Panc1 (cell line): ENCODE data around the gene CDADC1. TPM values are rescaled to one million over a fixed set of nuclear protein-coding genes. Genes with fewer than 3 reads are reported as not detected.

Source experiments
- ATAC-seq: fragments of 200-7000 bp; cut with Tn5 transposase; 2 replicates; pipeline ENCODE4 v1.9.1; 2020; ENCODE audit warnings: mild to moderate bottlenecking, moderate library complexity
- BruUV-seq: library from RNA; stranded (reverse); fragments of 400-500 nt; replicated peaks from 2 replicates; lab custom pipeline; 2021; lab: Mats Ljungman, UMichigan
- CTCF ChIA-PET: fragments of 300-600 bp; sonication (Branson Sonifier 250); formaldehyde crosslinking; loops from one replicate; lab custom pipeline; 2022; ENCODE audit warnings: antibody characterized with exemption; lab: Charles Lee
- POLR2A ChIA-PET: fragments of 300-600 bp; sonication (Branson Sonifier 250); formaldehyde crosslinking; loops from one replicate; lab custom pipeline; 2022; ENCODE audit warnings: antibody characterized with exemption; lab: Charles Lee
- DNase-seq: peaks from one replicate; pipeline ENCODE4 v3.0.0-alpha.2; 2010; ENCODE audit warnings: low read depth, low spot score
- H3K27ac ChIP-seq: 2 replicates; pipeline ENCODE4 v1.5.1; 2011; ENCODE audit warnings: mild to moderate bottlenecking, low read length, inconsistent platforms
- H3K27me3 ChIP-seq: fragments of 200-500 bp; sonication (Bioruptor generic); 2 replicates; pipeline ENCODE4 v1.6.0; 2014; ENCODE audit warnings: low read length, inconsistent platforms; ENCODE audit not compliant: control insufficient read depth, insufficient read depth
- H3K36me3 ChIP-seq: fragments of 200-500 bp; sonication (Bioruptor generic); 2 replicates; pipeline ENCODE4 v1.5.1; 2014; ENCODE audit warnings: inconsistent platforms, mild to moderate bottlenecking, low read length, moderate library complexity; ENCODE audit not compliant: control insufficient read depth, insufficient read depth
- H3K4me1 ChIP-seq: 2 replicates; pipeline ENCODE4 v1.5.1; 2011; ENCODE audit warnings: inconsistent platforms, mild to moderate bottlenecking, low read length, moderate library complexity; ENCODE audit not compliant: control insufficient read depth, insufficient read depth
- H3K4me3 ChIP-seq, 2 experiments: 2 replicates each; pipeline ENCODE4 v1.5.1; 2011 to 2012; ENCODE audit warnings: low read depth in 2 of 2, low read length in 2 of 2, mild to moderate bottlenecking in 2 of 2, inconsistent platforms in 1 of 2, moderate library complexity in 1 of 2
- H3K9me3 ChIP-seq: fragments of 200-500 bp; sonication (Bioruptor generic); 2 replicates; pipeline ENCODE4 v1.5.1; 2014; ENCODE audit warnings: low read depth, mild to moderate bottlenecking, inconsistent platforms, low read length, moderate library complexity; ENCODE audit not compliant: control insufficient read depth, insufficient read depth
- CTCF ChIP-seq: fragments of 450-650 bp; IDR thresholded peaks from 2 replicates; pipeline ENCODE4 v1.5.1; 2017; ENCODE audit warnings: mild to moderate bottlenecking
- POLR2AphosphoS5 ChIP-seq: IDR thresholded peaks from 2 replicates; pipeline ENCODE4 v1.6.1; 2012; ENCODE audit warnings: mild to moderate bottlenecking, low read depth, low read length, moderate library complexity
- REST ChIP-seq, 2 experiments: IDR thresholded peaks; 2 replicates each; pipeline ENCODE4 v1.6.1; 2011 to 2012; ENCODE audit warnings: low read depth in 2 of 2, control low read depth in 1 of 2, low read length in 1 of 2, mild to moderate bottlenecking in 1 of 2, moderate library complexity in 1 of 2; ENCODE audit not compliant: insufficient read depth in 1 of 2
- SIN3A ChIP-seq: IDR thresholded peaks from 2 replicates; pipeline ENCODE4 v1.6.1; 2012; ENCODE audit warnings: low read depth, mild to moderate bottlenecking, low read length, moderate library complexity, borderline replicate concordance; ENCODE audit not compliant: insufficient read depth
- TCF7L2 ChIP-seq: IDR thresholded peaks from 2 replicates; pipeline ENCODE4 v1.6.1; 2011; ENCODE audit warnings: mild to moderate bottlenecking, low read depth, low read length, inconsistent platforms
- in situ Hi-C: cut with HindIII; loops from 2 replicates; pipeline ENCODE4 v1.10.0; 2016; ENCODE audit warnings: low sequenced_read_pairs, low pct_unique_long_range_greater_than_20kb
- intact Hi-C: fragments of 100-400 bp; cut with micrococcal nuclease; formaldehyde crosslinking; loops from one replicate; pipeline ENCODE4 v1.10.0; 2022; ENCODE audit not compliant: unreplicated experiment
- total RNA-seq: library from RNA; stranded (reverse); gene quantifications from one replicate; pipeline ENCODE4 v1.2.1, GENCODE V29; 2021; ENCODE audit not compliant: unreplicated experiment

Gene CDADC1
- total RNA-seq, 1 experiment from 2014 or later: 11.8 TPM

GRCh38 chr13:49300276-49300675 lies 52.6 kb downstream of the CDADC1 start:
- in situ Hi-C loops (no loop called here), intact Hi-C loops (loop anchor here (5.0 kb wide), 1 partner anchor 137 kb away; no protein-coding TSS in a partner anchor)
- no TSS peak for BruUV-seq
- no peaks in the 10 kb centered on the region for H3K9me3 ChIP-seq
- H3K36me3 ChIP-seq: no peaks in the 10 kb centered on the region
- no peak for TF ChIP-seq TCF7L2
- TF ChIP-seq POLR2AphosphoS5: no peak
- no peak for TF ChIP-seq SIN3A
- no peak for TF ChIP-seq CTCF
- TF ChIP-seq REST (IDR thresholded peaks at IDR 0.05; ENCODE audit: insufficient read depth in 1 of 2, low read depth in 2 of 2, low read length in 1 of 2): no peak
- no peaks in the 10 kb centered on the region for H3K27me3 ChIP-seq
- no peak overlapping the region for H3K4me3 ChIP-seq
- ChIA-PET CTCF (no interaction called here), POLR2A (no interaction called here)
- H3K4me1 ChIP-seq: no peaks in the 10 kb centered on the region
- H3K27ac ChIP-seq: no peak overlapping the region
- ATAC-seq: no peak
- DNase-seq: no peak

- in situ Hi-C loops (no loop called here), intact Hi-C loops (loop anchor here (1.0 to 5.0 kb wide), 2 partner anchors 136 to 306 kb away; no protein-coding TSS in a partner anchor)
- ChIA-PET POLR2A (no interaction called here), CTCF (no interaction called here)
- Histone ChIP-seq H3K4me3 (peak overlapping the region; percentile 8 to 27; a peak in 3 of 4 replicates), H3K9me3 (no peaks in the 10 kb centered on the region), H3K36me3 (no peaks in the 10 kb centered on the region), H3K4me1 (no peaks in the 10 kb centered on the region), H3K27ac (peak overlapping the region; percentile 17; the same call in 1 of the 2 replicates), H3K27me3 (no peaks in the 10 kb centered on the region)
- TF ChIP-seq POLR2AphosphoS5: no peak
- no peak for TF ChIP-seq SIN3A
- TF ChIP-seq TCF7L2: no peak
- TF ChIP-seq CTCF: peak; percentile 85
- no peak for TF ChIP-seq REST (IDR thresholded peaks at IDR 0.05; ENCODE audit: insufficient read depth in 1 of 2, low read depth in 2 of 2, low read length in 1 of 2)
- no TSS peak for BruUV-seq
- DNase-seq (peak; percentile 36), ATAC-seq (peak; percentile 94)
Measured at GRCh38 chr13:49300739-49301589, 53.2 kb downstream of the CDADC1 start.
